Ovary (tissue), 9 donors: ENCODE data around the gene STBD1. TPM values are rescaled to one million over a fixed set of nuclear protein-coding genes. Genes with fewer than 3 reads are reported as not detected.

ENCODE experiments used
- DNase-seq, 5 donors: peaks; one replicate each; pipeline ENCODE4 v3.0.0-alpha.2; 2019 to 2020
- H3K27ac ChIP-seq, 2 donors: fragments of 200-600 bp; one replicate each; pipeline versions ENCODE4 v1.5.1 to v1.8.0; 2019 to 2022
- H3K27me3 ChIP-seq: fragments of 200-600 bp; one replicate; pipeline ENCODE4 v1.8.0; 2022
- H3K36me3 ChIP-seq: fragments of 200-600 bp; sonication (generic); one replicate; pipeline ENCODE4 v1.5.1; 2019
- H3K4me1 ChIP-seq: one replicate; pipeline ENCODE4 v1.8.1; 2013; ENCODE audit warnings: mild to moderate bottlenecking, moderate library complexity; ENCODE audit not compliant: insufficient read depth
- H3K4me3 ChIP-seq: fragments of 200-600 bp; sonication (generic); one replicate; pipeline ENCODE4 v1.5.1; 2017
- H3K9me3 ChIP-seq, 2 donors: fragments of 200-600 bp in 1 of 2; sonication (generic) in 1 of 2; one replicate each; pipeline versions ENCODE4 v1.5.1 to v1.8.1; 2013 to 2019; ENCODE audit warnings: mild to moderate bottlenecking in 1 of 2, moderate library complexity in 1 of 2
- CTCF ChIP-seq, 3 donors: fragments of 450-650 bp in 2 of 3; fragments of 200-600 bp in 1 of 3; IDR thresholded peaks; one replicate each; pipeline versions ENCODE4 v1.5.1 to v1.8.0; 2016 to 2022; ENCODE audit warnings: antibody characterized with exemption in 3 of 3, mild to moderate bottlenecking in 1 of 3
- EP300 ChIP-seq: sonication (generic); formaldehyde crosslinking; IDR thresholded peaks from one replicate; pipeline ENCODE4 v1.6.1; 2017; ENCODE audit warnings: antibody characterized with exemption
- POLR2A ChIP-seq: fragments of 450-650 bp; IDR thresholded peaks from one replicate; pipeline ENCODE4 v1.6.1; 2017; ENCODE audit warnings: antibody characterized with exemption, mild to moderate bottlenecking, moderate library complexity
- WGBS, 3 donors: extraction: QIAGEN DNeasy Blood & Tissue Kit in 1 of 3; methylation state at CpG; one replicate each; pipeline versions ENCODE4 v1.1.5 to v1.1.7; 2013 to 2017; 5-methylcytosine and 5-hydroxymethylcytosine counted together
- intact Hi-C, 4 donors: fragments of 100-400 bp; cut with DNase I; formaldehyde crosslinking; loops; one replicate each; pipeline versions ENCODE4 v1.11.0 to v1.15.1; 2022 to 2023
- polyA plus RNA-seq, 2 donors: library from polyadenylated mRNA; stranded (reverse); fragments of 200-250 nt in 1 of 2; fragments of 350-450 nt in 1 of 2; fragmentation: Illumina TruSeq in 1 of 2; extraction: RNeasy Lipid Tissue Mini Kit (QIAGEN cat#74804) in 1 of 2; gene quantifications; one replicate each; pipeline ENCODE4 v1.2.3, GENCODE V29; 2013 to 2014
- total RNA-seq, 7 donors: library from RNA; depleted of rRNA in 2 of 7; stranded (reverse); fragments of >200 nt in 2 of 7; fragmentation: NEBNext Ultra II Directional in 3 of 7; extraction: Animal tissue kit (Norgen Biotek cat#: 25700) in 3 of 7; gene quantifications; one replicate each; pipeline versions ENCODE4 v1.1.0 to v1.2.4, GENCODE V29; 2016 to 2023
- donor health status: DM: no; HTN: no; CAD: no; lungs with moderate emphysema.
- donor health status: DM: no; HTN: no; CAD: no.
- donor health status: Bipolar disorder and iron deficiency.
- donor health status: DM: yes; HTN: yes; CAD: no.
- donor health status: DM: no; HTN: no; CAD: no.
- donor health status: DM: yes; HTN: yes; CAD: no.

STBD1 gene
- total and polyA plus RNA-seq, 9 donors: 2.1 to 7.0 (median 4.2) TPM

GRCh38 chr4:76275486-76276124 is 30.9 kb upstream of the STBD1 start:
- DNase-seq: no peak
- Histone ChIP-seq H3K4me3 (no peak overlapping the region), H3K27me3 (no peaks in the 10 kb centered on the region), H3K27ac (no peak overlapping the region), H3K4me1 (no peaks in the 10 kb centered on the region), H3K36me3 (no peaks in the 10 kb centered on the region), H3K9me3 (no peaks in the 10 kb centered on the region)
- TF ChIP-seq CTCF (IDR thresholded peaks at IDR 0.05) (no peak), EP300 (no peak), POLR2A (no peak)
- intact Hi-C loops: no loop called here
- 77 to 82% (median 79%) methylated on average over 3 of the region's 3 CpGs for WGBS, 3 donors

- intact Hi-C loops: no loop called here
- WGBS, 3 donors: 85 to 89% (median 86%) methylated on average over 9 of the region's 9 CpGs
These were observed 29.7 kb upstream of the STBD1 start for GRCh38 chr4:76276813-76277212.

GRCh38 chr4:76277667-76278066 is 28.9 kb upstream of the STBD1 start:
- DNase-seq: no peak
- H3K27ac ChIP-seq: no peak overlapping the region
- no peaks in the 10 kb centered on the region for H3K36me3 ChIP-seq
- no peak overlapping the region for H3K4me3 ChIP-seq
- intact Hi-C loops: no loop called here
- TF ChIP-seq CTCF (IDR thresholded peaks at IDR 0.05) (no peak), POLR2A (no peak), EP300 (no peak)
- no peaks in the 10 kb centered on the region for H3K4me1 ChIP-seq
- no peaks in the 10 kb centered on the region for H3K27me3 ChIP-seq
- 83 to 87% (median 86%) methylated on average over 1 of the region's 1 CpG for WGBS, 3 donors
- H3K9me3 ChIP-seq: no peaks in the 10 kb centered on the region

More at GRCh38 chr4:76276813-76277212, 29.7 kb upstream of the STBD1 start:
- Histone ChIP-seq H3K4me3 (no peak overlapping the region), H3K9me3 (no peaks in the 10 kb centered on the region), H3K36me3 (no peaks in the 10 kb centered on the region), H3K27ac (no peak overlapping the region), H3K4me1 (no peaks in the 10 kb centered on the region), H3K27me3 (no peaks in the 10 kb centered on the region)
- TF ChIP-seq POLR2A (no peak), EP300 (no peak), CTCF (IDR thresholded peaks at IDR 0.05) (no peak)
- no peak for DNase-seq

GRCh38 chr4:76278583-76278982 is 27.9 kb upstream of the STBD1 start:
- Histone ChIP-seq H3K27me3 (no peaks in the 10 kb centered on the region), H3K36me3 (no peaks in the 10 kb centered on the region), H3K4me3 (no peak overlapping the region), H3K9me3 (no peaks in the 10 kb centered on the region), H3K27ac (no peak overlapping the region), H3K4me1 (no peaks in the 10 kb centered on the region)
- TF ChIP-seq POLR2A (no peak), EP300 (no peak), CTCF (IDR thresholded peaks at IDR 0.05) (no peak)
- WGBS, 3 donors: 34 to 50% (median 37%) methylated on average over 1 of the region's 1 CpG
- intact Hi-C loops: no loop called here
- no peak for DNase-seq
